NOMO-1 (cell line): ENCODE data around the gene ZNF470.

Experiments used
- DNase-seq, 2 experiments: peaks; one replicate each; lab custom pipeline; 2025; ENCODE audit not compliant: unreplicated experiment in 2 of 2; lab: John Stamatoyannopoulos, UW

ZNF470 gene

GRCh38 chr19:56567274-56568120 lies at the start of gene ZNF470:
ZNF470 (plus strand) TSS chr19:56567468; CDS start chr19:56570312, 2,844 bp downstream.
- DNase-seq = peak; percentile 74 to 83

DNA sequence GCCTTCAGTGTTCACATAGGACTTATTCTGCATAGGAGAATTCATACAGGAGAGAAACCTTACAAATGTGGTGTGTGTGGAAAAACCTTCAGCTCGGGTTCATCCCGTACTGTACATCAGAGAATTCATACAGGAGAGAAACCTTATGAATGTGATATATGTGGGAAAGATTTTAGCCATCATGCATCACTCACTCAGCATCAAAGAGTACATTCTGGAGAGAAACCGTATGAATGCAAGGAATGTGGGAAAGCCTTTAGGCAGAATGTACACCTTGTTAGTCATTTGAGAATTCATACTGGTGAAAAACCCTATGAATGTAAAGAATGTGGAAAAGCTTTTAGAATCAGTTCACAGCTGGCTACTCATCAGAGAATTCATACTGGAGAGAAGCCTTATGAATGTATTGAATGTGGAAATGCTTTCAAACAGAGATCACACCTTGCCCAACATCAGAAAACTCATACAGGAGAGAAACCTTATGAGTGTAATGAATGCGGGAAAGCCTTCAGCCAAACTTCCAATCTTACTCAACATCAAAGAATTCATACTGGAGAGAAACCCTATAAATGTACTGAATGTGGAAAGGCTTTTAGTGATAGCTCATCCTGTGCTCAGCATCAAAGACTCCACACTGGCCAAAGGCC lies 41.9 kb upstream of the ZNF470 start:
- DNase-seq = no peak

GRCh38 chr19:56537442-56537841 lies 29.8 kb upstream of the ZNF470 start:
- DNase-seq = no peak

DNA sequence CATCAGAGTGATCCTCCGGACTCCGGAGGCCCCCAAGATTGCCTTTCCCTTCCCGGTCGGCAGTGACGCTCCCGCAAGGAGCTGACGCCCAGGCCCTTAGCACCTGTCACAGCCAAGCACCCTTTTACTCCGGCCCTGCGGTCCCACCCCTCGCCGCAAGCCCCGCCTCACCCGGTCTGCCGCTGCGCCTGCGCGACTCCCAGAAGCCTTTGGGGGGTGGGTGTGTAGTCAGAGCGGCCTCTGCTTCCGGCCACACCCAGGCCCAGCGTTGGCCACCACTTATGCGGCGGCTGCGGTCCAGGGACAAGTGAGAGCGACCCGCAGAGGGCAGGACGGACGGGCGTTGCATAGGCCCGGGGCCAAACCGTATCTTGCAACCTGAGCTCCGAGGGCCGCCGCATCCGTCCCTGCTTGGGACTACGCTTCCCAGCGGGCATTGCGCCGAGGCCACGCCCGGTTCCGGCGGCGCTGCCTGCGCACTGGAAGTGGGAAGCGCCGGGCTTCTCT lies 29.0 kb upstream of the ZNF470 start:
- DNase-seq = no peak

DNA sequence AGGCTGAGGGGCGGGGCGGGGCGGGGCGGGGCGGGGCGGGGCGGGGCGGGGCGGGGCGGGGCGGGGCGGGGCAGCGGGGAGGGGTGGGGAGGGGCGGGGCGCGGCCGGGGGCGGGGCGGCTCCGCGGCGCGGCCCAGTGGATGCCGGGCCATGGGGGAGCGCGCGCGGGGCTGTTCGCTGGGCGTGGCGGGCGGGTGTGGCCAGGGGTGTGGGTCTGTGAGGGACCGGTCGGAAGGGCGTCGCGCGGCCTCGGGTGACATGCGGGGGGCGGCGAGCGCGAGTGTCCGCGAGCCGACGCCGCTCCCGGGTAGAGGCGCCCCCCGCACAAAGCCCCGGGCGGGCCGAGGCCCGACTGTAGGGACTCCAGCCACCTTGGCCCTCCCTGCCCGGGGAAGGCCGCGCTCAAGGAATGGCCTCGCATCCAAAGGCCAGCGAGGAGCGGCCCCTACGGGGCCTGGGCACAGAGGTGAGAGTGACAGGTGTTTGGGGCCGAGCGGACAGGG lies 28.5 kb upstream of the ZNF470 start, which contains the start of gene ZFP28:
Gene ZFP28 (plus strand): TSS at position 188 of the 503 bp plus-strand sequence. CDS start 71 bp downstream, at position 259.
- no peak for DNase-seq

DNA sequence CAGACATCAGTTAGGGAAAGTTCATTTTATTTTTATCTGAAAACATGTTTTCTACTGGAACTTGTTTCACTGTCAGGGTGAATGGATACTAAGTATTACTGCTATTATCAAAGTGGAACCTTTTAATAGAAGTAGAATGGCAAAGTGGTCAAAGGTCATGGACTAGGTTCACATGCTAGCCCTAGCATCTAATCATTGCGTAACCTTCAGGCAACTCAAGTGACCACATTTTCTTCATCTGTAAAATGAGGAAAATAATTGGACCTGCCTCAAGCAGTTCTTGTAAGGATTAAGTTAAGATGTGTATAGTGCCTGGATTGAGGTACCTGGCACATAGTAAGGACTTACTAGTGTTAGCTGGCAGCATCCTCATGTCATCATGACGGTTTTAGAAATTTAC lies 23.5 kb upstream of the ZNF470 start:
- DNase-seq = no peak

GRCh38 chr19:56547535-56547934 lies 19.7 kb upstream of the ZNF470 start:
- no peak for DNase-seq

DNA sequence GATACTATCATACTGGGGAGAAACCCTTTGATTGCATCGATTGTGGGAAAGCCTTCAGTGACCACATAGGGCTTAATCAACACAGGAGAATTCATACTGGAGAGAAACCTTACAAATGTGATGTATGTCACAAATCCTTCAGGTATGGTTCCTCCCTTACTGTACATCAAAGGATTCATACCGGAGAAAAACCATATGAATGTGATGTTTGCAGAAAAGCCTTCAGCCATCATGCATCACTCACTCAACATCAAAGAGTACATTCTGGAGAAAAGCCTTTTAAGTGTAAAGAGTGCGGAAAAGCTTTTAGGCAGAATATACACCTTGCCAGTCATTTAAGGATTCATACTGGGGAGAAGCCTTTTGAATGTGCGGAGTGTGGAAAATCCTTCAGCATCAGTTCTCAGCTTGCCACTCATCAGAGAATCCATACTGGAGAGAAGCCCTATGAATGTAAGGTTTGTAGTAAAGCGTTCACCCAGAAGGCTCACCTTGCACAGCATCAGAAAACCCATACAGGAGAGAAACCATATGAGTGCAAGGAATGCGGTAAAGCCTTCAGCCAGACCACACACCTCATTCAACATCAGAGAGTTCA lies 12.9 kb upstream of the ZNF470 start:
- DNase-seq = no peak

GRCh38 chr19:56562766-56563165 lies 4.5 kb upstream of the ZNF470 start:
- DNase-seq = no peak

GRCh38 chr19:56566904-56567273 lies 379 bp upstream of the ZNF470 start:
- DNase-seq = no peak

DNA sequence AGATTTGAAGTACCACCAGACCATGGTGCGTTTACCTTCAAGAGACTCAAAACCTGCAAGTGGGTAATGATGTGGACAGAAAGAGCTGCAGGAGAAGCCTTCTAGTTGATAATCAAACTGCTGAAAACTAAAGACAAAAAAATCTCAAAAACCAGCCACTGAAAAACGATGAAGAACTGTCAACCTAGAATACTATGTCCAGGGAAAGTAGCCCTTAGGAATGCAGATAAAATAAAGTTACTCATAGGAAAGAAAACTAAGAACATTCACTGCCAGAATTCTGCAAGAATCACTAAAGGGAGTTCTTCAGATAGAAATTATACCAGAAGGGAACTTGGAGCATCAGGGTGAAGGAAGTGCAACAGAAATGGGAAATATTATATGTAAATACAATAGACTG lies 5.3 kb downstream of the ZNF470 start:
- no peak for DNase-seq

- DNase-seq = no peak
Measured at GRCh38 chr19:56573914-56574313, 6.6 kb downstream of the ZNF470 start.

DNA sequence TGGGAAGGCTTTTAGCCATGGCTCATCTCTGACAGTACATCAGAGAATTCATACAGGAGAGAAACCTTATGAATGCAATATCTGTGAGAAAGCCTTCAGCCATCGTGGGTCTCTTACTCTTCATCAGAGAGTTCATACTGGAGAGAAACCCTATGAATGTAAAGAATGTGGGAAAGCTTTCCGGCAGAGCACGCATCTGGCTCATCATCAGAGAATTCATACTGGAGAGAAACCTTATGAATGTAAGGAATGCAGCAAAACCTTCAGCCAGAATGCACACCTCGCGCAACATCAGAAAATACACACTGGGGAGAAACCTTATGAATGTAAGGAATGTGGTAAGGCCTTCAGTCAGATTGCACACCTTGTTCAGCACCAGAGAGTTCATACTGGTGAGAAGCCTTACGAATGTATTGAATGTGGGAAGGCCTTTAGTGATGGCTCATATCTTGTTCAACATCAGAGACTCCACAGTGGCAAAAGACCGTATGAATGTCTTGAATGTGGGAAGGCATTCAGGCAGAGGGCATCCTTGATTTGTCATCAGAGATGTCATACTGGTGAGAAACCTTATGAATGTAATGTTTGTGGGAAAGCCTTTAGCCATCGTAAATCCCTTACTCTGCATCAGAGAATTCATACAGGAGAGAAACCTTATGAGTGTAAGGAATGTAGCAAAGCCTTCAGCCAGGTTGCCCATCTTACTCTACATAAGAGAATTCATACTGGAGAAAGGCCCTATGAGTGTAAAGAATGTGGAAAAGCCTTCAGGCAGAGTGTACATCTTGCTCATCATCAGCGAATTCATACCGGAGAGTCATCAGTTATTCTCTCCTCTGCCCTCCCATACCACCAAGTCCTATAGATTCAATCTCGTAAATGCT lies 10.7 kb downstream of the ZNF470 start:
- no peak for DNase-seq

GRCh38 chr19:56594446-56594782 lies 27.1 kb downstream of the ZNF470 start:
- DNase-seq = no peak

DNA sequence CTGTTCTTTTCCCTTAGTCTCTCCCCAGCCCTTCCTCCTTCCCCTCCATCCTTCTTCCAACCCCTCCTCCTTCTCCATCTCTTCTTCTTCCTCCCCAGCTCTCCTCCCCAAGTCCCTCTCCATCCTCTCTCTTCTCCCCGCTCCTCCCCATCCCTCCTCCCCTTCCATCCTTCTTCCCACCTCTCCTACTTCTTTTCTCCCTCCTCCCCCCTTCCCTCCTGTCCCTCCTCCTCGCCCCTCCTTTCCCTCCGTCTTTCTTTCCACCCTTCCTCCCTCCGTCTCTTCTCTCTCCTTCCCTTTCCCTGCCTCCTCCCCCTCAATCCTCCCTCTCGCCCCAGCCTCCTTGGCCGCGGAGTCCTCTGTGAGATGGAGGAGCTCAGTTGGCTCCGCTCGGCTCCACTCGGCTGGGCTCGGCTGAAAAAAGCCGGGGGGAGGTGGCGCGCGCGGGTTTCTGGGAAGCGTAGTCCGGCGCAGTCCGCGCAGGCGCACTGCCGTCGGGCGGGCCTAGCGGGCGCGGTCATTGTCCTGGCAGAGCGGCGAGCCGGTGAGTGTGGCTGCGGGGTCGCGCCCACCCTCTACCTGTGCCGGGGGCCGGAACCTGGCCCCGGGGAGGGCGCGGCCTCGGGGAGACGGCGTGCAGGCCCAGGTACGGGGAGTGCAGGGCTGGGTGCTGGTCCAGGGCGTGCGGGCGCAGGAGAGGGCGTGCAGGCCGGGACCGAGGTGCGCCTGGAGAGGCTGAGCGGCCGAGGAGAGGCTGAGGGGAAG lies 27.7 kb downstream of the ZNF470 start, which contains the start of gene ZNF71:
Gene ZNF71 (plus strand): TSS at position 520 of the 765 bp plus-strand sequence. CDS start 6,257 bp downstream, outside the sequence.
- peak; percentile 64 to 66 for DNase-seq

DNA sequence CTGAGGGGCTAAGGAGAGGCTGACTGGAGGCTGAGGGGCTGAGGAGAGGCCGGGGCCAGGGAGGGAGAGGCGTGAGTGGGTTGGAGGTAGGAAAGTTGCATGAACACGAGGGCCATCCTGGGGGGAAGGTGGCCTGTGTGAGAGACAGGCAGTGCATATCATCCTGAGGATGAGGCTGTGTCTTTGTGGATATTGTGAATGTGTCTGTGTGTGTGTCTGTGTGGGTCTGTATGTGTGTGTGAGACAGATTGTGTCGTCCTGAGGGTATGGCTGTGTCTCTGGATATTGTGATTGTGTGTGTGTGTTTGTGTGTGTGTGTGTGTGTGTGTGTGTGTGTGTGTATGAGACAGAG lies 28.3 kb downstream of the ZNF470 start:
- DNase-seq = no peak

GRCh38 chr19:56596676-56597075 lies 29.4 kb downstream of the ZNF470 start:
- no peak for DNase-seq

DNA sequence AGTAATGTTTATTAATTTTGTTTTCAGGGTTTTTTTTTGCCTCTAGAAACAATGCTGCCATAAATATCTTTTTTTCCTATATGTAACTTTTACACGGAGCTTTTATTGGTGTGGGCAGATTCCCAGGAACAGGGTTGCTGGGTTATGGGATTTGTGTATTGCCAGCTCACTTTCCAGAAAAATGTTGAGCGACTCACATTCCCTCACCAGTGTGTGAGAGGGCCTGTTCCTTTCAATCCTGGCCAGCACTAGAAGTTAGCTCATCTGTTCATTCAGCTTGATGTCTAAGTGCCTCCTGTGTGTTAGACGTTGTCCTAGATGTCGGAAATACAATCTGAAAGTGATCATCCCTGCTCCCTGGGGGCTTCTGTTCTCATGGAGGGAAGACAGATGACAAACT lies 30.4 kb downstream of the ZNF470 start:
- DNase-seq = no peak

GRCh38 chr19:56601375-56601774 lies 34.1 kb downstream of the ZNF470 start:
- no peak for DNase-seq

DNA sequence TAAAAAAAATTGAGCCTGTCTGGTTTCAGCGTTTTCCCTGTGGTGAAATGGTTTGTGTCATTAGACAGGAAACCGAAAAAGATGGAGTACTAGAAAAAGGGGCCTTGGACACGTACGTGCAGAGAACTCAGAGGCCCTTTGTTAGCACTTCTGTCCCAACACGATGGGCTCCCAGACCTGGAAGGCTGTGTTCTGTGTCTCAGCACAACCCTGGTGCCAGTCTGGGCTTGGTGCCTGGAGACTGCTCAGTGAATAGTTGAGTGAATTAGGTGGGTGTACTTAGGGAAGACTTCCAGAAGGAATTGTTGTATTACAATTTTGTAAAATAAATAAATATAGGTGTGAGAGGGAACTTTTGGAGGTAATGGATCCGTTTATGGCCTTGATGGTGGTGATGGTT lies 36.6 kb downstream of the ZNF470 start:
- no peak for DNase-seq
